Ishikawa (cell line): ENCODE results near the gene BPGM.

Experiments used
- CEBPB ChIP-seq: IDR thresholded peaks from 2 replicates; pipeline ENCODE4 v1.6.1; 2012
- CREB1 ChIP-seq: IDR thresholded peaks from 2 replicates; pipeline ENCODE4 v1.6.1; 2012; ENCODE audit warnings: low read depth
- EP300 ChIP-seq: IDR thresholded peaks from 2 replicates; pipeline ENCODE4 v1.6.1; 2012; ENCODE audit warnings: borderline replicate concordance
- FOXM1 ChIP-seq: IDR thresholded peaks from 2 replicates; pipeline ENCODE4 v1.6.1; 2012; ENCODE audit warnings: low read depth, borderline replicate concordance
- MAX ChIP-seq: IDR thresholded peaks from 2 replicates; pipeline ENCODE4 v1.6.1; 2012
- RAD21 ChIP-seq: IDR thresholded peaks from 2 replicates; pipeline ENCODE4 v1.6.1; 2012; ENCODE audit warnings: low read depth
- REST ChIP-seq: IDR thresholded peaks from 2 replicates; pipeline ENCODE4 v1.6.1; 2012; ENCODE audit warnings: low read depth, mild to moderate bottlenecking
- TAF1 ChIP-seq: IDR thresholded peaks from 2 replicates; pipeline ENCODE4 v1.6.1; 2012; ENCODE audit warnings: low read depth, mild to moderate bottlenecking
- USF1 ChIP-seq: IDR thresholded peaks from 2 replicates; pipeline ENCODE4 v1.6.1; 2012
- YY1 ChIP-seq: IDR thresholded peaks from 2 replicates; pipeline ENCODE4 v1.6.1; 2012; ENCODE audit warnings: low read depth

GRCh38 chr7:134637441-134637840 is 9.2 kb upstream of the BPGM start:
- TF ChIP-seq CEBPB (no peak), EP300 (no peak), REST (no peak), YY1 (no peak), FOXM1 (no peak), TAF1 (no peak), MAX (no peak), RAD21 (no peak), USF1 (no peak), CREB1 (no peak)
